LoVo (cell line): ENCODE data around the gene LRRC8D.

Source experiments
- DNase-seq: peaks from one replicate; pipeline ENCODE4 v3.0.0-alpha.2; 2016; ENCODE audit warnings: low spot score

Gene LRRC8D

DNA sequence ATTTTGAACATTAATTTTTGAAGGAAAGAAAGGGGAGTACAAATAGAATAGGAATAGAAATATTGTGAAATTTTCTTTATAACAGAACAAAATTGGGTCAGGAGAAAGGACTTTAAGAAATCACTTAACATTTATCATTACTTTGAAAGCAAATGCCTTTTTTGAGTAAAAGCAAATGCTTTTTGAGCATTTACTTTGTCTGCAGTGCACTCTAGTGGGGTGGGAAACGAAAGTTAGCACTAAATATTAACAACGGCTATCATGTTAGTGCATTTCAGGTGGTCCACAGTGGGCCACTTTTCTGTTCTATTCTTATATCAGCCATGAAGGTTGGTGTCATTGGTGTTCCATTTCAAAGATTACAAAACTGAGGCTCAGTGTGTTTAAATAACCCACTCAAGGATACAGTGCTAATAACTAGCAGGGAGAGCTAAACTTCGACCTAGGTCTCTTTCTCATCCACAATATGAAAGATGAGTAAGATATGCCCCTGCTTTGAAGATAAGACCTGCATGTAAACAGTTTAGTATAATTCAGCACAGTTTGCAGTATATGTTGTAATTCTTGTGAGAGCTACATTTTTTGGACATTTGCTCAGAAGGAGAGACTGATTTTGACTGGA, 13.4 kb downstream of the LRRC8D start:
- no peak for DNase-seq

DNA sequence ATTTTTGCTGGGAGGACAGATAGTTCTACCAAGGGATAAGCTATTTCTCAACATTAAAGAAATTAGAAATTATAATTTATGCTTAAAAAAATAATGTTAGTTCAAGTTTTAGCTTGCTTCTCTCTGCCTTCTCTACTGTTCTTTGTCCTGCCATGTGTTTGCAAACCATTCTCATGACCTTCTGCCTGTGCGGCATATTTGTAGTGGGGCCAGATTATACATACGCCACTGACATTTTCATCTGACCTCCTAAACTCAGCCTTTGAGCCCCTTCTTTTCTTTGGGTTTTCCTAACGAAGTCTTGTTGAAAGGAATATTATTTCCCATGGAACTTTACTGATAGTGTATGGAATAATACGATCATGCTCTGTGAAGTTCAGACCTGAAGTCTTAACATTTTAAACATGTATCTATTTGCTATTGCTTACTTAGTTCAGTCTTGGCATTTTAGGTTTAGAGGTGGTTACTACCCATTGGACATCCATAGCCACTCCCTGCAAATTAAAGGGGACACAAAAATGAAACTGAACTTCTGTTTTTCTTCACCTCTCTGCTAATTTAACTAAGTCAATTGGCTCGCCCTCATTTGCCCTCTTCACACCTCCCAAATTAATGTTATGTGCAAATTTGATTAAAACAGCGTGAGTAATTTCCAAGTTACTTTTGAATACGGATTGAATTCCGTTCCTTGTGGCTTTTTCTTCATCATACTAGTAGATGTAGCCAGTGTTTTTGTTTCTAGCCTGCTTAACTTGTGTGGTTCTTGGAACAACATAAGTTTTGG, 15.6 kb downstream of the LRRC8D start:
- no peak for DNase-seq

DNA sequence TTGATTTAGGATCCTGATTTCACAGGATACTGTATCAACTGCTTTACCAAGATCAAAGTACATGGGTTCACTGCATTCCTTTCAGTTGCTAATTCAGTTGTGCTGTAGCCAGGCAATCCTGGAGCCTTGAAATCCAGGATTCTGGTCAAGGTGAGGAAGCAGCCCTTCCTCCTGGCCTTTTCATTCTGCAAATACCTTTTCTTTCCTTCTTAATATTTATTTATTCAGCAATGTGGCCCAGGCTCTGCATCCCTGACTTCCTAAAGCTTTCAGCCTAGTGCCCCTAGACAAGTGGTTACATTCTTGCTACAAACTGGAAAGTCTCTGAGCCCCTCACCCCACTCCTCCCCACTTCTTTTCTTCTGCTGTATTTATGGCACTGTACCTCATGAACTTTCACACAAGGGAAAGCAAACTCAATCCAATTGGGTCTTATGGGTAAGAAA, 16.2 kb downstream of the LRRC8D start:
- DNase-seq, result no peak

DNA sequence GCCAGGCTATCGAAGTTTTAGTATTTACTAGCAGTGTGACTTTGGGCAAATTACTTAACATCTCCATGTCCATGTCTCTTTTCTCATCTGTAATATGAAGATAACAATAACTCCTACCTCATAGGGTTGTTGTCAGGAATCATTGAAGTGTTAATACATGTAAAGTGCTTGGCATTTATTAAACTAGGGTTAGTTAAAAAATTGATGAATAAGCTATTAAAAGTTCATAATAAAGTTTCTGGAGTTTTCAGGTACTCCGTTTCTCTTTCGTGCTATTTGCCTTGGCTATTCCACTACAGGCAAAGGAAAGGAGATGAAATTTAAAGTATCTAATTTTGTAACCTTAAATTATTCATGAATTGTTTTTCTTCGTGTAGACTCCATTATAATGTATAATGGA, 16.7 kb downstream of the LRRC8D start:
- DNase-seq, result no peak

DNA sequence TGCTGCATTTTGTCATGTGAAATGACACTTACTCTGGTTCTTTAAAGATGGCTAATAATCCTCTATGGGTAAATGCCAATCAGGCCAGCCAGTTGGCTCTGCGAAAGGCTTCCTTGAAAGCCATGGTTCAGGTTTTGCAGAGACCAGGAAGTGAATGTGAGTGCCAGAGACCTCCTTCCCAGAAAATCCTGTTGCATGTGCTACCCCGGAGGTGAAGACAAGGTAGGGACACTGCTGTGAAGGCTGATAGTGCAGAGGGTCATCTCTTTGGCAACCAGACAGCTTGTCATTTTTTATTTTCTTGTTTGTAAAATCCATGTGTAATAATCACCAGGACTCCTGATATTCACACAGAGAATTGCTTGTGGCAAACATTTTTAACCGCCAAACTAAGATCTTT, 18.7 kb downstream of the LRRC8D start:
- DNase-seq, result no peak

DNA sequence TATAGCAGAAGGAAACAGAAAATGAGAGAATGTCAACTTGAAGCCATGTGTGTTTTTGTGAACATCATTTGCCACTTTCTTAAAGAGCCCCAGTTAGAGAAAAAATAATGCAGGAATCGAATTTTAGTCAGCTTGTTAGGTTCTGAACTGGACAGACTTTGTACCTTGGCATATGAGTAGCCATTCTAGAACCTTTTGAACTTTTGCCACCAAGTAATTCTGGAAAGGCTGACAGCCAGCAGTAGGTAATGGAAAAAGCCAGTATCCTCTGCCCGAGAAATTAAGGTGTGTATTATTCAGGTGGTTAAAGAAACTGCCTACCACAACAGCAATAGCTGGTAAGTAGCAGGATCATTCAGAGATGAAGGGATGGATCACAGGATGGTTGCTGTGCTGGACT, 20.7 kb downstream of the LRRC8D start:
- no peak for DNase-seq

DNA sequence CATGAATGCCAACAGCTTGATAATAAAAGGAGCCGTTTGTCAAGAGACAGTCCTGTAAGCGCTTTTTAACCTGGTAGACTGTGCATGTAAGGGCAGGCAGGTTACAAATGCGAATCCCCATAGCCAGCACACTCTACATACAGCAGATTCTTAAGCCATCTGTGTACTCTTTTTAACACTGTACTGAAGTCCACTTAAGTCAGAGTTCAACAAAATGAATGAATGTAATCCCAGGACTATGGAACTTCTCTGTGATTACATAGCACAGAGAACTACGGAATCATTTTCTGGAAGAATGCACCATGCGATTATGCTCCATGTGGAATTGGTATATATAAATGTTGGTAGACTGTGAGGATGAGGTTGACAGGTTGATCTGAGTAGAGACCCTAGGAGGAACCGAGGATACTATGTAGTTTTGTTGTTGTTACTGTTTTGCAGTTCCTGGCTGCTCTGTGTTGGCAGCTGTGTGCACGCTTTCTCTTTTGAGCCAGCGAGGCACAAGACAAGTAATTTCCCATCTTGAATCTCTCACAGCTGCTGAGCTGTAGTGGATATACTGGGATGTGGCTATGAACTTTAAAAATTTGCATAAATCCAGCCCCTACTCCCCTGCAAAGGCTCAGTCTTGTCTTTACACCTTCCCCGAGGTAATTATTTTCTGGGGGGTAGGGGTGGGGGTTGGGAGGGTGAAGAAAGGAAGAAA, 21.9 kb downstream of the LRRC8D start:
- DNase-seq, result no peak

DNA sequence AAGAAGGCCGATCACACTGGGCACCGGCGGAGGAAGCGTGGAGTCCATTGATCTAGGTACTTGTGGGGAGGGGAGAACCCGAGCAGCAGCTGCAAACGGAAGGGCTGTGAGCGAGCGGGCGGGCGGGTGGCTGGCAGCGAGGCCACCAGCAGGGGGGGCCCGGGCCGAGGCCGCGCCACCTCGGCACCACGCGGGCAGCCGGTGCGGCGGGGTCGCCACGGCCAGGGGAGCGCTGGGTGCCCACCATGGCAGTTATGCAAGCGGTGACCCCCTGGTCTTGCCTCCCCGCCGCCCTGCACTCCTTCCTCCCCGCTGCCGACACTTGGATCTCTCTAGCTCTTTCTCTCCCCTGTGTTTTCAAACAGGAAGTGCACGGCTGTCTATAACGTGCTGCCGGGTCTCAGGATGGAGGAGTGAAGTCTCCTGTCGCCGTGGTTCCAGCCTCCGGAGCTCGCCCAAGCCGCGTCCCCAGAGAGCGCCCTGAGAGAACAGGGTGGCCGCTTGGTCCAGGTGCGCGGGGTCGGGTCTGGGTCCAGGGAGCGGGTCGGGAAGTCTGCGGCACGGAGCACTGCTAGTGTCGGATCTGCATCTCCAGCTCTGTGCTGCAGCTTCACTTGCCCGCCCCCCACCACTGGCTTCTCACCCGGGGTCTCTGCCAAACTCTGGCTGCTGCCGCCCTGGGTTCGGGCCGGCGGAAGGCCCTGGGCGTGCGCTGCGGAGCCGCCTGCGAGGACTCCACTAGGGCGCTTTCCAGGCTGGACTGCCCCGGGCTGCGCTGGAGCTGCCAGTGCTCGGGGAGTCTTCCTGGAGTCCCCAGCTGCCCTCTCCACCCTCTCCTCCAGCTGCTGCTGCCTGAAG, 22.7 kb downstream of the LRRC8D start:
- DNase-seq, result peak; percentile 73

DNA sequence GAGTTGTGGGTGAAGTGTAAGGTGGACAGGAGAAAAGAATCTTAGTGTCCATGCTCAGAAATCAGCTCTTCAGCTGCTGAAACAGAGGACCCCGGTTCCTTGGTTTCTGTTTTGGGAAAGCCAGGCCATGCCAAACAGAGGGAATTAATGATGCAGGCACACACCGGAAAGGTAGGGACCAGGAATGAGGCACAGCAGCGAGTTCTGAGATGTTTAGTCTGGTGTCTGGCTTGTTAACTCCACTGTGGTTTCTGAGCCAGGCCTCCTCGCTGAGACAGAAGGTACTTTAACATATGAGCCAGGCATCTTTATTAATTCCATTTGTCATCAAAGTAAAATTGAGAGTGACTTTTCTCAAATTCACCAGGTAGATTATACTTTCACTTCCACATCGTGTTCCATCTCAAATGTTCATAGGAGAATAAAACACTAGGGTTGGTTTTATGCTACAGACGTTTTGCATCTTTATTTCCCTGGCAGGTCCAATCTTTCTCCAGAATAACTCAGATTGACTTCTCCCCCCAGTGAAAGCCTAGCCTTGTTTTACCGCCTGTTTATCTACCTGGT, 23.5 kb downstream of the LRRC8D start:
- peak; percentile 11 for DNase-seq

DNA sequence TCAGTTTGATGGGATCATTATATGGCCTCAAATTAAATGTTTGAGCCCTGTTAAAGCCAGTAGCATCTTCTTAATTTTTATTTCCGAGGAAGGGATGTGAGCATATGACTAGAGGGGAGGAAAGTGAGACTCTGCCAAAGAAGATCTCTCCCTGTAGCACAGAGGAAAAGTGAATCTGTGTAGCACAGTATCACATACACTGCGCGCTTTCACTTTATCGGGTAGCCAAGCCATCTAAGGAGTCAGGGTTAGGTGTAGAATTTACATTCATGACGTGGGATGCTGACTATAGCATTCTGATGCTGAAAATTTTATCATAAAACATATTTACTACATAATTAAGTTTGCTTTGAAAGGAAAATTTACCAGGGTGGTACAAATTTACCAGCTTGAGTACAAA, 24.0 kb downstream of the LRRC8D start:
- no peak for DNase-seq

DNA sequence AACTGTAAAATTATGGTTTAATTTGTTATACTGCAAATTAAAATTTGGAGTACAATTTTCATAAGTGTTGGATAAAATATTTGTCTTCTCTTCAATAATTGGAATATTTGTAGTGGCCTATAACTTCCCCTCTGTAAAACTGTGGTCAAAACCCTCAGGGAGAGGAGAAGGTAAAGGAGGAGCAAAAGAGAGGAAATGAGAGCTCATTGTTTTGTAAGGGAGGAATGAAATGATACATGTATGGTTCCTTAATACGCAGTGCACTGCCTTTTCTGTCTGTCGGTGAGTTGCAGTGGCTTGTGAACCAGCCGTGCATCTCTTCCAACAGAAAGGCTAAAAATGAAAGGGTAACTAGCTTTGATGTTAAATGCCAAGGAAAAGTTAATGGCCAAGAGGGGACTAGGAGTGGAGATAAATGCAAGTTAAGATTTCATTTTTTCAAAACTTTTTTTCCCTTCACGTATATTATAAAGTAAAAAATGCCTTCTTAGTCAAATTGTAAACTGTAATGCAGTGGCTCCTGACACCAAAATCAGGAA, 26.4 kb downstream of the LRRC8D start:
- no peak for DNase-seq

DNA sequence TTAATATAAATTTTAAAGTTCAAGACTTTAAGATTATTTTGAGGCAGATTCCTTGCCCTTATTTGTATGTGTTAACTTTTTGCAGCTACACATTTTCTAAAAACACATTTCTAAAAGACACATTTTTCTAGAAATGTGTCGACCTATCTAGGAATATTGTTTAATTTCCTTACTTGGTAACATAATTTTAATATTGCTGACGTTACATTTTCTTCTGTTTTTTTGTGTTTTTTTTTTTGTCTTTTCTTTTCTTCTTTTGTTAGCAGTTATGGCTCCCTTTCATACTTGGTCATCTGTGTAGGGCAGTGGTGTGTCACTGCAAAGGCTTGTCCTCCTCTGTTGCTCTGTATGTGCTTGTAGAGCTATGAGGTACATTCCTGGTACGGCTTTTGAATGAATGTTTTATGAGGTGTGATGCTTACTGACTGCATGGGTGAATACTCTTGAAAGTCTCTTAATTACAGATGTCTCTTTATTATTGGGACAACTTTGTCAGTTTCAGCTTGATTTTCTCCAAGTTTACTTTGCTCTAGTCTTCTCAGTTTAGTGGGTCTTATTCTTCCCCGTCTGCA, 30.1 kb downstream of the LRRC8D start:
- DNase-seq, result no peak

DNA sequence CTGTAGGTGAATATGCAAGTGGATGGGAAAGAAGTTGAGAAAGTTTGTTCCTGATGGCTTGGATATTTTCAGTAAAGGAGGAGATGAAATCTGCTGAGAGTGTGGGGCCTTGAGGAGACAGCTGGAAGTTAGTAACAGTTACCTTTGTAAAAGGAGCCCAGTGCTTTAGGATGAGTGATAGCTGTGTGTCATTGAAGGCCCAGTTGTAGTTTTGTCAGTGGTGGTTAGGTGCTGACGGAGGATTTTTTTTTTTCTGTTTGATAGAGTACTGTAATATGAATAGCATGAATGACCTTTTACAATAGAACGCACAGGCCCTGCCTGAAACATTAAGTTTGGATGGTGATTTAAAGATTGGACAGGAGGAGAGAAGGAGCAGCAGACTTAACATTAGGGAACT, 33.3 kb downstream of the LRRC8D start:
- DNase-seq, result no peak

DNA sequence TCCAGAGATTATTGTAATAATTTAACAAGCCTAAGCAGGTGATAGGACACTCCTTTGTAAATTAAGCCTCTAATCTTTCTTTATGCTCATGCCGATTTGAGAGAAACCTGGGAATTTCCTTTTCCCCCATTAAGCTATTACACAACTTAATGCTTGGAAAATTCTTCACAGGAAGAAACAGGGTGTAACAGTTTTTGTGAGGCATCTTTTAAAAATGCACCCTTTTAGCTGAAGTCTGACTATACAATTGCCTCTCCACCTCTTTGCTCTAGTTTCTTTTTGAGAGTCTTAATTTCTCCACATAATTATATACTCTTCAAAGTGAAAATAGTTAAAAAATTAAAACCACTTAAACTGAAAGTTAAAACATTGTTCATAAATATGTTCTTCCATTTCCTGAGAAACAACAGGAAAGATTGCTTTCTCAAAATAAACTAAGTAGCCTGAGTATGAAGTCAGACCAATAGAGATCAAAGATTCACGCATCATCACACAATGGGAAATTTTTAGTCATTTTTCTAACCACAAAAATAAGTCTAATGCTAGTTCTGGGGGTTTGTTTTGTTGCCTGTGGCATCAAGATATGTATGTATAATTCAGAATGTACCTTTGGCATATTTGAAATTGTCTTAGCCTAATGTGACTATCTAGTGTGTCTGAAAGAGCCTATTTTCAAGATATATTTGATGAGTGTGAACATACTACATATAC, 34.7 kb downstream of the LRRC8D start:
- no peak for DNase-seq

DNA sequence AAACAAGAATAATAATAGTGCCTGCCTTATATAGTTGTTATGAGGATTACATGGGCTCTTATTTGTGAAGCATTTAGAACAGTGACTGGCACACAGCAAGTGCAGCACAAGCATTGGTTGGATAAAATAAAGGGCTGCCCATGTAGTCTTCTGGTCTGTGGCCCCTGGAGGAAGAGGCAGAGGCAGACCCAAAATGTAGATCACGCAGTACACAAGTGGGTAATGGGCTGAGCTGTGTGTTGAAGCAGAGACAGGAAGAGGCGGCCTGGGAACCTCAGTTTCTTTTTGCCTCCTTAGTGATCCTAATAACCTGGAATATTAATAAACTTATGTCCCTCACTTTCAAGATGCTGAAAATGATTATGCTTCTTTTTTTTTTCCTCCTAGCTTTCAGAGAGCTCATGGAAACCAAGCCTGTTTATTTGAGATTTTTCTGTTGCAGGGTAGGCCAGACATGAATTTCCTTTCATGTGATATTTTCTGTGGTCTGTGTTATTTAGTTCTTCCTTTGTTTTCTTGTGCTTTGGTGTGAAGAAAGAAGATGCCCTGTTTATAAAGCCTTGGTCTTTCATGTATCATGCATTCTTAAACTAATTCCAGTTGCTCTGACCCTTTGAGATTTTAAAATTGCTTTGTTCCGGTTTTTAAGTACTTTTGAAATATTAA, 42.5 kb downstream of the LRRC8D start:
- no peak for DNase-seq

DNA sequence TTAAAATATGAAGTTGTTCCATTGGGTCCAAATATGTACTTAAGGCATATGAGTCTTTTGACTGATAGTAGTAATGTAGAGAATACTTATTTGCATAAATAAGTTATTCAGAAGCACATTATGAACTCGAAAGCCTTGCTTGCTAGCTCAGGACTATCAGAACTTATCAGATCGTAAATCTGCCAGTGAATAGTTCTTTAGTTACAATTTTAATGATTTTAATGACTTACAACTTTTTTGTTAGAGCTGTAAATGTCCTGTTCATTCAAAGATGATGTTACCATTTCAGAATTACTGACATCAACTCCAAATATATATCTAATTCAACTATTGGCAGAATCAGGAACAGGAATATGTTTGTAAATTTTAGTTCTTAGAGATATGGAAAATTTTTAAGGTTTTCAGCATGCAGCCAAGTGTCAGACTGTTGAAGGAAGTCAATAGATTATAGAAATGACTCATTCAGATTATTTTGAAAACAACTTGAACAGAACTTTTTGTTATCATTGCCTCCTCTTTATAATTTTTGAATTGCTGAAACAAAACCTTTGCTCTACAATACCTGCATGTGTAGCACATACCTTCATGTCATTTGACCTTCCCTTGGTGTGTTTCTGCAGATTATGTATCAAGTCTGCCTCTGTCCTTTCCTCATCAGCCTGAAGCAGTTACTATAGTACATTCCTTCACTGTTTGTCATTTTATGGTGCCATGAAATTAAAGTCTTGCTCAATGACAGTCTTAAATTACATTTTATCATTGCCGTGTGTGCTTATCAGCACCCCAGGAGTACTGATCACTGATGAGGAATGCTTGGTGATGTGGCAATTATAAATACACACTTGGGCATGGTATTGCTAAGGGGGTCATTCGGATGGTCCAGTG, 44.9 kb downstream of the LRRC8D start:
- DNase-seq, result peak; percentile 72

DNA sequence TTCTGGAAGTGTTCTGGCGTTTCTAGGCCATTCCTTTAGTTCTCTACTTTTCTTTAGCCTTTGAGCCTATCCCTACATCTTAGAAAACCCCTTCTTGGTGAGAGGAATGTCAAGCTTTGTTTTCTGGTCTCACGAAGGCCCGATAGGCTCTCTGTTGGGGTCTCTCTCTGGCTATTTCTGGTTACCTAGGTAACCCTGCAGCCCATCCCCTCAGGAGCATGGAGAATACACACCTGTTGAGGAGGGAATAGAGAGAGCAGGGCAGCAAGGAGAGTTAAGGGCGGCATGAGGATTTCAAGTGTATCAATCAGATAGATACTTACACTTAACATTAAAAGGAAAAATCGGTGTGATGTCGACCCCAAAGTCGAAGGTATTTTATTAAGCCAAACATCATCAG, 45.7 kb downstream of the LRRC8D start:
- no peak for DNase-seq

DNA sequence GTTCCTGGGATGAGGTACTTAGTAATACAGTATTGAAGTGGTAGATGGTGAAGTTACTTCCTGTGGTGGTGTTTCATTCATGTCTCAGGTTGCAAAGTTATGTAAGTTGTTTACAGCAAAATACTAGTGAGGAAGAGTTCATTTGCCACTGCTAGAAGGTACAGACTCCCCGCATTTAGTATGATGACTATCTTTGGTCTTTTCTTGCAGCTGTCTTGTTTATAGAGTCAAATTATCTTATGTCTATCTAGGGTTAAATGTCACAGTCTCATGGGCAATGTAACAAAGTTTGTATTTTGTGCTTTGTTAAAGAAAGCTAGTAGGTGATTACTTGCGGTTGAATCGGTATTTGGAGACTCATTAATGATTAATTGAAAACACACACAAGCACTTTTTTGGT, 50.2 kb downstream of the LRRC8D start:
- no peak for DNase-seq
